ENCODE results near the gene DHTKD1. TPM values are rescaled to one million over a fixed set of nuclear protein-coding genes. Genes with fewer than 3 reads are reported as not detected.
"Not testable (repeated sequence)": the region's sequence is repeated elsewhere in the genome, so short reads cannot be mapped to it uniquely, and the experiment has no call there.

The DHTKD1 gene
- total RNA-seq, 1 experiment from 2014 or later = 20.6 TPM

DNA sequence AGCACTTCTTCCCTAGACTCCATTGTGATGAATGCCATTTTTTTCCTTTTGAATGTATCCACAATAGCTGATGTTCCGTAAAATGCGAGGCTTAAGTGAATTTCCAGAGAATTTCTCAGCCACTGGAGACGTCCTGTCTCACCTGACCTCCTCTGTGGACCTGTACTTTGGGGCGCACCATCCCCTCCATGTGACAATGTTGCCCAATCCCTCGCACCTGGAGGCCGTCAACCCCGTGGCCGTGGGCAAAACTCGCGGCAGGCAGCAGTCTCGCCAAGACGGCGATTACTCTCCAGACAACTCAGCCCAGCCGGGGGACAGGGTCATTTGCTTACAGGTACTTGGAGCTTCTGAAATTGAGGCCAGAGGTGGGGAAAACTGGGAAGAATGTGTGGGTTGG lies 20.2 kb downstream of the DHTKD1 start (continued):
- TF ChIP-seq, protein P1, sequence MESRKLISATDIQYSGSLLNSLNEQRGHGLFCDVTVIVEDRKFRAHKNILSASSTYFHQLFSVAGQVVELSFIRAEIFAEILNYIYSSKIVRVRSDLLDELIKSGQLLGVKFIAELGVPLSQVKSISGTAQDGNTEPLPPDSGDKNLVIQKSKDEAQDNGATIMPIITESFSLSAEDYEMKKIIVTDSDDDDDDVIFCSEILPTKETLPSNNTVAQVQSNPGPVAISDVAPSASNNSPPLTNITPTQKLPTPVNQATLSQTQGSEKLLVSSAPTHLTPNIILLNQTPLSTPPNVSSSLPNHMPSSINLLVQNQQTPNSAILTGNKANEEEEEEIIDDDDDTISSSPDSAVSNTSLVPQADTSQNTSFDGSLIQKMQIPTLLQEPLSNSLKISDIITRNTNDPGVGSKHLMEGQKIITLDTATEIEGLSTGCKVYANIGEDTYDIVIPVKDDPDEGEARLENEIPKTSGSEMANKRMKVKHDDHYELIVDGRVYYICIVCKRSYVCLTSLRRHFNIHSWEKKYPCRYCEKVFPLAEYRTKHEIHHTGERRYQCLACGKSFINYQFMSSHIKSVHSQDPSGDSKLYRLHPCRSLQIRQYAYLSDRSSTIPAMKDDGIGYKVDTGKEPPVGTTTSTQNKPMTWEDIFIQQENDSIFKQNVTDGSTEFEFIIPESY (IDR thresholded peaks at IDR 0.05; ENCODE audit: extremely low read depth, insufficient replicate concordance, low read length) = no peak
- no peak for TF ChIP-seq EGR1 (IDR thresholded peaks at IDR 0.05; ENCODE audit: low read depth)

DNA sequence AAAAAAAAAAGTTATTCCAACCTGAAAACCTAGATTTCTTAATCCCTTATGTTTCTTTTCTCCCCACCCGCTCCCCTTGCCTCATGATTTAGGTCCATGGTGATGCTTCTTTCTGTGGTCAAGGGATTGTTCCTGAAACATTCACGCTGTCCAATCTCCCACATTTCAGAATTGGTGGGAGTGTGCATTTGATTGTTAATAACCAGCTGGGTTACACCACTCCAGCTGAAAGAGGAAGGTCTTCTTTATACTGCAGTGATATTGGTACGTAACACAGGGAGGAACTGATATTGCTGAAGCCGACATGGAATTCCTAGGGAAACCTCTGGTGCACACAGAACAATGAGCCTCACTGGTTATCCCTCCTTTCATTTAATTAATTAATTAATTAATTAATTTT lies 22.7 kb downstream of the DHTKD1 start:
- Histone ChIP-seq H4K20me1 (ENCODE audit: insufficient read depth) (no peaks in the 10 kb centered on the region), H3K4me2 (ENCODE audit: low read length) (no peak overlapping the region), H3K4me1 (ENCODE audit: control insufficient read depth in 1 of 2, insufficient read depth in 2 of 2, low read length in 2 of 2) (no peaks in the 10 kb centered on the region), H3K27ac (ENCODE audit: low read depth, low read length) (no peak overlapping the region), H2AFZ (ENCODE audit: low read depth, low read length, poor library complexity, severe bottlenecking) (no peak overlapping the region), H3K36me3 (ENCODE audit: control insufficient read depth in 1 of 2, insufficient read depth in 2 of 2, low read length in 2 of 2) (peaks cover 6% of the 10 kb centered on the region in 2 experiments; a peak in 1 of 4 replicates), H3K9ac (ENCODE audit: low read length) (no peak overlapping the region), H3K27me3 (ENCODE audit: insufficient read depth, low read length) (no peaks in the 10 kb centered on the region), H3K9me3 (ENCODE audit: control insufficient read depth in 1 of 2, insufficient read depth in 1 of 2, low read depth in 1 of 2, low read length in 2 of 2) (no peaks in the 10 kb centered on the region), H3K4me3 (replicated peaks in 1 of 2; ENCODE audit: low read depth in 1 of 2, low read length in 2 of 2) (no peak overlapping the region), H3K9me2 (ENCODE audit: insufficient read depth) (no peaks in the 10 kb centered on the region), H3K79me2 (ENCODE audit: insufficient read depth, low read length) (no peaks in the 10 kb centered on the region)
- ATAC-seq = no peak
- intact Hi-C loops (cut with micrococcal nuclease) = no loop called here
- no peak for TF ChIP-seq ZNF274 (IDR thresholded peaks at IDR 0.05; ENCODE audit: low read depth, low read length)
- no peak for TF ChIP-seq SRF (IDR thresholded peaks at IDR 0.05; ENCODE audit: low read depth)
- ChIA-PET CTCF (no interaction called here), POLR2A (interaction anchor here (0.5 kb wide), 1 partner anchor 891 kb away, joined by 3 read pairs; no protein-coding TSS in a partner anchor), RAD21 (ENCODE audit: low non-redundant PET in 1 of 2, low total read pairs in 2 of 2, uncharacterized antibody in 2 of 2, unreplicated experiment in 2 of 2) (no interaction called here)
- no peak for DNase-seq (ENCODE audit: low read depth, low spot score)
- no TSS peak for BruUV-seq (replicated peaks)

DNA sequence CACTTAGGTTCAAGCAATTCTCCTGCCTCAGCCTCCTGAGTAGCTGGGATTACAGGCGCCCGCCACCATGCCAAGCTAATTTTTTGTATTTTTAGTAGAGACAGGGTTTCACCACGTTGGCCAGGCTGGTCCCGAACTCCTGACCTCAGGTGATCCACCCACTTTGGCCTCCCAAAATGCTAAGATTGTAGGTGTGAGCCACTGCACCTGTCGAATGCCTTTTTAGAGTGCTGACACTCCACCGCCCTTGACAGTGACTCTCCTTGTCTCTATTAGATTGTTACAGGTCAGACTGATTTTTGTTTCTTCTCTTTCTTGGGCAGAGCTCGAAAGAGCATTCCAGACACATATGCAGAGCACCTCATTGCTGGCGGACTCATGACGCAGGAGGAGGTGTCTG lies 28.6 kb downstream of the DHTKD1 start:
- H3K36me3 ChIP-seq (ENCODE audit: control insufficient read depth in 1 of 2, insufficient read depth in 2 of 2, low read length in 2 of 2); RAD21 ChIA-PET (ENCODE audit: low non-redundant PET in 1 of 2, low total read pairs in 2 of 2, uncharacterized antibody in 2 of 2, unreplicated experiment in 2 of 2); H3K79me2 ChIP-seq (ENCODE audit: insufficient read depth, low read length); H3K9me2 ChIP-seq (ENCODE audit: insufficient read depth); H3K9ac ChIP-seq (ENCODE audit: low read length); H4K20me1 ChIP-seq (ENCODE audit: insufficient read depth); BruUV-seq (replicated peaks); H3K4me3 ChIP-seq (replicated peaks in 1 of 2; ENCODE audit: low read depth in 1 of 2, low read length in 2 of 2); H2AFZ ChIP-seq (ENCODE audit: low read depth, low read length, poor library complexity, severe bottlenecking); H3K27ac ChIP-seq (ENCODE audit: low read depth, low read length); intact Hi-C loops (cut with micrococcal nuclease); H3K9me3 ChIP-seq (ENCODE audit: control insufficient read depth in 1 of 2, insufficient read depth in 1 of 2, low read depth in 1 of 2, low read length in 2 of 2); CTCF ChIA-PET; H3K4me1 ChIP-seq (ENCODE audit: control insufficient read depth in 1 of 2, insufficient read depth in 2 of 2, low read length in 2 of 2); ATAC-seq; DNase-seq (ENCODE audit: low read depth, low spot score); H3K27me3 ChIP-seq (ENCODE audit: insufficient read depth, low read length); POLR2A ChIA-PET: not testable (repeated sequence)
- peak overlapping the region; percentile 48 for H3K4me2 ChIP-seq (ENCODE audit: low read length)

All from HCT116 (cell line).